Ovary (tissue), 1 donor: ENCODE data around the gene PTPN1.

Experiments used
- EP300 ChIP-seq: sonication (generic); formaldehyde crosslinking; IDR thresholded peaks from one replicate; pipeline ENCODE4 v1.6.1; 2017; ENCODE audit warnings: antibody characterized with exemption
- POLR2A ChIP-seq: fragments of 450-650 bp; IDR thresholded peaks from one replicate; pipeline ENCODE4 v1.6.1; 2017; ENCODE audit warnings: antibody characterized with exemption, mild to moderate bottlenecking, moderate library complexity

DNA sequence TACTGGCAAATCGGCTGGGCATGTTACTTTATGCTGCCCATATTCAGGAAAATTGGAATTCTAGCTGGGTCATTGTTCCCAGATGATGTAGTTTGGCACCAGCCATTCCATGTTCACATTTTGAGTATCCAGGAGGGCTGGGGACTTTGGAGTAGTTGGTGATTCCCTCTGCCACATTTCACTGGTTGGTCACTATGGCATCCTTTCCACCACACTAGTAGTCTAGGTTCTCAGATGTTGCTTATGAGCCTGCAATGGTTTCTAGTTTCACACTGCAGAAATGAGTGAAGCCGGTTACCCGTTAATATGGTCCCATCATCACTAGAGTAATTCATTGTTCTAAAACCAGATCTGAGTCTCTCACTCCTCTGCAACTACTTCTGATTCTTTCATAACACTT lies 4.6 kb downstream of the PTPN1 start:
- TF ChIP-seq POLR2A, result no peak
- no peak for TF ChIP-seq EP300
